Adipocyte (in vitro differentiated cells): ENCODE results near the gene MAP6.
"Not testable (repeated sequence)": the region's sequence is repeated elsewhere in the genome, so short reads cannot be mapped to it uniquely, and the experiment has no call there.

ENCODE experiments used
- DNase-seq: peaks from one replicate; pipeline ENCODE4 v3.0.0-alpha.2; 2015; ENCODE audit warnings: low read depth
- H3K27me3 ChIP-seq: replicated peaks from 2 replicates; pipeline ENCODE4 v1.7.0; 2013; ENCODE audit warnings: mild to moderate bottlenecking, low read length, moderate library complexity; ENCODE audit not compliant: control insufficient read depth, insufficient read depth
- H3K36me3 ChIP-seq: 2 replicates; pipeline ENCODE4 v1.7.0; 2013; ENCODE audit warnings: low read length, mild to moderate bottlenecking, moderate library complexity; ENCODE audit not compliant: control insufficient read depth, insufficient read depth, severe bottlenecking
- H3K4me1 ChIP-seq: 2 replicates; pipeline ENCODE4 v1.7.0; 2013; ENCODE audit warnings: mild to moderate bottlenecking, low read length, moderate library complexity; ENCODE audit not compliant: control insufficient read depth, insufficient read depth
- H3K4me3 ChIP-seq: 2 replicates; pipeline ENCODE4 v1.7.0; 2013; ENCODE audit warnings: mild to moderate bottlenecking, low read length, moderate library complexity
- H3K9ac ChIP-seq: 2 replicates; pipeline ENCODE4 v1.7.0; 2013; ENCODE audit warnings: mild to moderate bottlenecking, low read length, moderate library complexity
- H3K9me3 ChIP-seq: 2 replicates; pipeline ENCODE4 v1.7.0; 2013; ENCODE audit warnings: mild to moderate bottlenecking, low read length, moderate library complexity; ENCODE audit not compliant: control insufficient read depth

MAP6 gene

GRCh38 chr11:75589933-75590332 lies 78.9 kb downstream of the MAP6 start:
- Histone ChIP-seq H3K9me3 (no peaks in the 10 kb centered on the region), H3K4me3 (no peak overlapping the region), H3K9ac (no peak overlapping the region), H3K27me3 (no peaks in the 10 kb centered on the region), H3K36me3 (no peaks in the 10 kb centered on the region), H3K4me1 (peaks cover 29% of the 10 kb centered on the region)
- DNase-seq, result no peak

GRCh38 chr11:75589051-75589450 lies 79.8 kb downstream of the MAP6 start:
- Histone ChIP-seq H3K4me3 (no peak overlapping the region), H3K9ac (no peak overlapping the region), H3K4me1 (peaks cover 38% of the 10 kb centered on the region), H3K9me3 (no peaks in the 10 kb centered on the region), H3K27me3 (no peaks in the 10 kb centered on the region), H3K36me3 (no peaks in the 10 kb centered on the region)
- DNase-seq, result no peak

GRCh38 chr11:75588051-75588481 lies 80.8 kb downstream of the MAP6 start:
- DNase-seq, result no peak
- no peak overlapping the region for H3K9ac ChIP-seq
- H3K27me3 ChIP-seq, result no peaks in the 10 kb centered on the region
- H3K4me3 ChIP-seq, result no peak overlapping the region
- no peaks in the 10 kb centered on the region for H3K36me3 ChIP-seq
- no peaks in the 10 kb centered on the region for H3K9me3 ChIP-seq
- peaks cover 31% of the 10 kb centered on the region for H3K4me1 ChIP-seq

GRCh38 chr11:75586395-75586794 lies 82.4 kb downstream of the MAP6 start:
- peaks cover 33% of the 10 kb centered on the region for H3K4me1 ChIP-seq

GRCh38 chr11:75585293-75585670 lies 83.6 kb downstream of the MAP6 start:
- Histone ChIP-seq H3K27me3 (no peaks in the 10 kb centered on the region), H3K36me3 (no peaks in the 10 kb centered on the region), H3K4me1 (peaks cover 33% of the 10 kb centered on the region), H3K9ac (no peak overlapping the region), H3K9me3 (no peaks in the 10 kb centered on the region), H3K4me3 (no peak overlapping the region)
- no peak for DNase-seq

More at GRCh38 chr11:75586395-75586794, 82.4 kb downstream of the MAP6 start:
- no peaks in the 10 kb centered on the region for H3K27me3 ChIP-seq
- H3K4me3 ChIP-seq, result no peak overlapping the region
- H3K9me3 ChIP-seq, result no peaks in the 10 kb centered on the region
- H3K9ac ChIP-seq, result no peak overlapping the region
- no peak for DNase-seq
- H3K36me3 ChIP-seq, result no peaks in the 10 kb centered on the region

- Histone ChIP-seq H3K4me3 (peak overlapping the region; percentile 83), H3K9ac (peak overlapping the region; percentile 96), H3K4me1 (peaks cover 33% of the 10 kb centered on the region)
- not testable (repeated sequence) for H3K36me3 ChIP-seq, H3K9me3 ChIP-seq, DNase-seq, H3K27me3 ChIP-seq
Measured at GRCh38 chr11:75584659-75585292, 84.1 kb downstream of the MAP6 start.

- Histone ChIP-seq H3K9ac (peak overlapping the region; percentile 96), H3K36me3 (no peaks in the 10 kb centered on the region), H3K4me3 (peak overlapping the region; percentile 83), H3K4me1 (peaks cover 32% of the 10 kb centered on the region), H3K27me3 (no peaks in the 10 kb centered on the region), H3K9me3 (no peaks in the 10 kb centered on the region)
- peak; percentile 78 for DNase-seq
Measured at GRCh38 chr11:75583718-75584658, 84.8 kb downstream of the MAP6 start.

GRCh38 chr11:75582895-75583717 lies 85.7 kb downstream of the MAP6 start:
- Histone ChIP-seq H3K9me3 (no peaks in the 10 kb centered on the region), H3K4me3 (peak overlapping the region; percentile 83), H3K9ac (peak overlapping the region; percentile 96), H3K4me1 (peaks cover 23% of the 10 kb centered on the region), H3K27me3 (no peaks in the 10 kb centered on the region), H3K36me3 (no peaks in the 10 kb centered on the region)
- peak; percentile 95 for DNase-seq

GRCh38 chr11:75582506-75582894 lies 86.3 kb downstream of the MAP6 start:
- Histone ChIP-seq H3K4me1 (peaks cover 18% of the 10 kb centered on the region), H3K36me3 (no peaks in the 10 kb centered on the region), H3K4me3 (peak overlapping the region; percentile 83), H3K9ac (peak overlapping the region; percentile 96), H3K27me3 (no peaks in the 10 kb centered on the region), H3K9me3 (no peaks in the 10 kb centered on the region)
- DNase-seq, result no peak

- H3K36me3 ChIP-seq, result no peaks in the 10 kb centered on the region
- H3K4me3 ChIP-seq, result no peak overlapping the region
Measured at GRCh38 chr11:75579841-75580240, 89.0 kb downstream of the MAP6 start.

GRCh38 chr11:75578977-75579376 lies 89.9 kb downstream of the MAP6 start:
- Histone ChIP-seq H3K4me1 (peaks cover 8% of the 10 kb centered on the region), H3K36me3 (peaks cover 3% of the 10 kb centered on the region), H3K27me3 (no peaks in the 10 kb centered on the region), H3K9ac (no peak overlapping the region), H3K9me3 (no peaks in the 10 kb centered on the region), H3K4me3 (no peak overlapping the region)
- DNase-seq, result peak; percentile 59

More at GRCh38 chr11:75579841-75580240, 89.0 kb downstream of the MAP6 start:
- DNase-seq, result no peak
- H3K9ac ChIP-seq, result no peak overlapping the region
- H3K27me3 ChIP-seq, result no peaks in the 10 kb centered on the region
- no peaks in the 10 kb centered on the region for H3K9me3 ChIP-seq
- peaks cover 16% of the 10 kb centered on the region for H3K4me1 ChIP-seq
